OCI-LY3 (cell line): ENCODE results near the gene BCAR1.

Experiments
- EZH2phosphoT487 ChIP-seq: fragments of 200-600 bp; shearing (Covaris generic); IDR thresholded peaks from 2 replicates; pipeline ENCODE4 v1.6.1; 2018; ENCODE audit warnings: antibody characterized with exemption, mixed run types, low read depth
- TF ChIP-seq, protein P1 (sequence below): fragments of 200-600, 300-600 bp; sonication (generic); IDR thresholded peaks from 2 replicates; pipeline ENCODE4 v1.5.1; 2014; ENCODE audit warnings: antibody characterized with exemption, low read length, low read depth

DNA sequence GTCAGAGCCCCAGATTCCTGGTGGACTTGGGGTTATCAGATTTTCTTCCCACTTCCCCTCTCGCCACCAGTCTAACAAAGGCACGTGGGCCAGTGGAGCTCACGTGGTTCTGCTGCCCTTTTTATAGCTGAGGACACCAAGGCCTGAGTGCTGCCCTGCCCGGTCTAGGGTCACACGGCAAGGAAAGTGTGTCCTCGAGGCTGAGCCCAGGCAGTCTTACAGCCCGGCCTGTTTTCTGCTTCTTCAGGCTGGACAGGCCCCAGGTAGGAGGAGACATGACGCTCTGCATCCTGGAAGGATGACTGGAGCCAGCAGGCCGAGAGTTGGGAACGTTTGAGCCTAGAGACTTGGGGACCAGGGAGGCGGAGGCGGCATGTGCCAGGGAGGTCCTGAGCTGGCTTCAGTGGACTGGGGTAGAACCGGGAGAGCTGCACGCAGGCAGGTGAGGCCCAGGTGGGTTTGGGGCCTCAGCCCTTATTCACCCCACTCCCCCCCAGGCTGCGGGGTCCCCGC lies 29.1 kb downstream of the BCAR1 start:
- TF ChIP-seq, protein P1, sequence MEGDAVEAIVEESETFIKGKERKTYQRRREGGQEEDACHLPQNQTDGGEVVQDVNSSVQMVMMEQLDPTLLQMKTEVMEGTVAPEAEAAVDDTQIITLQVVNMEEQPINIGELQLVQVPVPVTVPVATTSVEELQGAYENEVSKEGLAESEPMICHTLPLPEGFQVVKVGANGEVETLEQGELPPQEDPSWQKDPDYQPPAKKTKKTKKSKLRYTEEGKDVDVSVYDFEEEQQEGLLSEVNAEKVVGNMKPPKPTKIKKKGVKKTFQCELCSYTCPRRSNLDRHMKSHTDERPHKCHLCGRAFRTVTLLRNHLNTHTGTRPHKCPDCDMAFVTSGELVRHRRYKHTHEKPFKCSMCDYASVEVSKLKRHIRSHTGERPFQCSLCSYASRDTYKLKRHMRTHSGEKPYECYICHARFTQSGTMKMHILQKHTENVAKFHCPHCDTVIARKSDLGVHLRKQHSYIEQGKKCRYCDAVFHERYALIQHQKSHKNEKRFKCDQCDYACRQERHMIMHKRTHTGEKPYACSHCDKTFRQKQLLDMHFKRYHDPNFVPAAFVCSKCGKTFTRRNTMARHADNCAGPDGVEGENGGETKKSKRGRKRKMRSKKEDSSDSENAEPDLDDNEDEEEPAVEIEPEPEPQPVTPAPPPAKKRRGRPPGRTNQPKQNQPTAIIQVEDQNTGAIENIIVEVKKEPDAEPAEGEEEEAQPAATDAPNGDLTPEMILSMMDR, result no peak
- no peak for TF ChIP-seq EZH2phosphoT487
